Body of pancreas (tissue), 4 donors: ENCODE results near the gene DCP2. TPM values are rescaled to one million over a fixed set of nuclear protein-coding genes. Genes with fewer than 3 reads are reported as not detected.

Source experiments
- ATAC-seq: fragments of 150-250 bp; one replicate; pipeline ENCODE4 v1.9.1; 2016
- DNase-seq, 4 donors: peaks; one replicate each; pipeline ENCODE4 v3.0.0-alpha.2; 2019
- H3K27ac ChIP-seq, 4 donors: fragments of 200-600 bp; sonication (generic); 1 replicate in 3 of 4; 2 replicates in 1 of 4; pipeline versions ENCODE4 v1.5.1 to v1.6.1; 2016 to 2019; ENCODE audit warnings: mild to moderate bottlenecking in 1 of 4, mixed read lengths in 1 of 4, moderate library complexity in 1 of 4
- H3K27me3 ChIP-seq, 2 donors: fragments of 200-600 bp; sonication (generic); one replicate each; pipeline ENCODE4 v1.6.0; 2016; ENCODE audit warnings: mild to moderate bottlenecking in 1 of 2
- H3K36me3 ChIP-seq, 2 donors: fragments of 200-600 bp; sonication (generic); replicated peaks in 1 of 2; 2 replicates each; pipeline ENCODE4 v1.5.1; 2016; ENCODE audit warnings: low read depth in 2 of 2; ENCODE audit not compliant: insufficient read depth in 1 of 2
- H3K4me1 ChIP-seq: fragments of 200-600 bp; sonication (generic); one replicate; pipeline ENCODE4 v1.6.0; 2016
- H3K4me3 ChIP-seq, 2 donors: fragments of 200-600 bp; sonication (generic); 1 replicate in 1 of 2; 2 replicates in 1 of 2; pipeline ENCODE4 v1.5.1; 2016 to 2019
- H3K9me3 ChIP-seq, 3 donors: fragments of 200-600 bp; sonication (generic); 1 replicate in 2 of 3; 2 replicates in 1 of 3; pipeline ENCODE4 v1.5.1; 2016
- POLR2A ChIP-seq, 3 donors: fragments of 450-650 bp; IDR thresholded peaks; one replicate each; pipeline ENCODE4 v1.6.1; 2016; ENCODE audit warnings: antibody characterized with exemption in 3 of 3, mild to moderate bottlenecking in 2 of 3
- WGBS, 2 donors: methylation state at CpG; one replicate each; pipeline ENCODE4 v1.1.5; 2017; 5-methylcytosine and 5-hydroxymethylcytosine counted together
- intact Hi-C: fragments of 100-400 bp; cut with DNase I; formaldehyde crosslinking; loops from one replicate; pipeline ENCODE4 v1.15.1; 2023
- total RNA-seq, 2 donors: library from RNA; depleted of rRNA; stranded (reverse); fragments of >200 nt; gene quantifications; one replicate each; pipeline ENCODE4 v1.1.0, GENCODE V29; 2016
- TF ChIP-seq, protein P1 (sequence below), 7 experiments: fragments of 450-650 bp in 4 of 7; fragments of 200-600 bp in 3 of 7; sonication (generic) in 3 of 7; IDR thresholded peaks; one replicate each; pipeline ENCODE4 v1.5.1; 2016 to 2019; ENCODE audit warnings: antibody characterized with exemption in 7 of 7

DCP2 gene
- total RNA-seq, 2 donors from 2014 or later = 11.2 to 12.5 TPM

DNA sequence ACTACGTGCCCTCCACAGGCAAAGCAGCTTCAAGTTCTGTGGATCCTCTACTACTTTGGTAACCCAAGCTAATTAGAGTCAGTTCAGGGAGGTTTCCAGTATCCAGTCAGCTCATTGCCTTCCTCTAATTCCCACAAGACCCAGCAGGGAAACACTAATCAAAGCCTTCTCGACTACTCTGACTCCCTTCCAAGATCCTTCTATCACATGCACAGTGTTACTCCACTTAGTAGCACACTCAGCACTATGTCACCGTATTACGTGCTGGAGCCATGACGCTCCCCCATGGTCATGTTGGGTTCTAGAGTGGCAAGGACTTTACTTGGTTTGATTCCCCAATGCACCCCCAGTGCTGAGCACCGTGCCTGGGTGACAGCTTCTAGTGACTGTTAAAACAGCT lies 53.0 kb downstream of the DCP2 start:
- H3K4me3 ChIP-seq = no peak overlapping the region
- no peaks in the 10 kb centered on the region for H3K4me1 ChIP-seq
- ATAC-seq (no peak), DNase-seq (no peak)
- H3K27me3 ChIP-seq = no peaks in the 10 kb centered on the region
- WGBS, 2 donors = 84 to 96% methylated on average over 6 of the region's 6 CpGs
- H3K9me3 ChIP-seq = no peaks in the 10 kb centered on the region
- no peak overlapping the region for H3K27ac ChIP-seq
- H3K36me3 ChIP-seq = peaks cover 0 to 1% of the 10 kb centered on the region in 2 donors
- no peak for TF ChIP-seq POLR2A (IDR thresholded peaks at IDR 0.05)
- TF ChIP-seq, protein P1, sequence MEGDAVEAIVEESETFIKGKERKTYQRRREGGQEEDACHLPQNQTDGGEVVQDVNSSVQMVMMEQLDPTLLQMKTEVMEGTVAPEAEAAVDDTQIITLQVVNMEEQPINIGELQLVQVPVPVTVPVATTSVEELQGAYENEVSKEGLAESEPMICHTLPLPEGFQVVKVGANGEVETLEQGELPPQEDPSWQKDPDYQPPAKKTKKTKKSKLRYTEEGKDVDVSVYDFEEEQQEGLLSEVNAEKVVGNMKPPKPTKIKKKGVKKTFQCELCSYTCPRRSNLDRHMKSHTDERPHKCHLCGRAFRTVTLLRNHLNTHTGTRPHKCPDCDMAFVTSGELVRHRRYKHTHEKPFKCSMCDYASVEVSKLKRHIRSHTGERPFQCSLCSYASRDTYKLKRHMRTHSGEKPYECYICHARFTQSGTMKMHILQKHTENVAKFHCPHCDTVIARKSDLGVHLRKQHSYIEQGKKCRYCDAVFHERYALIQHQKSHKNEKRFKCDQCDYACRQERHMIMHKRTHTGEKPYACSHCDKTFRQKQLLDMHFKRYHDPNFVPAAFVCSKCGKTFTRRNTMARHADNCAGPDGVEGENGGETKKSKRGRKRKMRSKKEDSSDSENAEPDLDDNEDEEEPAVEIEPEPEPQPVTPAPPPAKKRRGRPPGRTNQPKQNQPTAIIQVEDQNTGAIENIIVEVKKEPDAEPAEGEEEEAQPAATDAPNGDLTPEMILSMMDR (IDR thresholded peaks at IDR 0.05) = no peak
- intact Hi-C loops = no loop called here

DNA sequence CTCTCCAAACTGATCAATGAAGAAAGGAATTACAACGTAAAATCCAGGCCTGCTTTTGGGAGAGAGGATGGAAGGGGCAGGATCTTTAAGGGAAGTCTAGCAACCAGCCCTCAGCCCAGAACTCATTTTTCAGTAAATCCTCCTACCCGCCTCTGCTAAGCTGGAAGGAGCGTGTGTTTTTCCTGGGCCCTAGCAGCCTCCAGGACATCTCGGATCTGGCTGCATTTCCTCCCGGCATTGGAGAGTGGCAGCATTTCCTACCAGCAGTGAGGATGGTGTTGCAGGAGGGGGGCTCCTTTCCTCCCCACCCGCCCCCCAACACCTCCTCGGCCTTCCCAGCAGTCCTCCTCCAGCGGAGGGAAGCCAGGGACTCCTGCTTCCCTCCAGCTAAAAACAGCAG lies 54.5 kb downstream of the DCP2 start:
- no peak for ATAC-seq
- H3K27ac ChIP-seq = no peak overlapping the region
- H3K36me3 ChIP-seq = peaks cover 0 to 1% of the 10 kb centered on the region in 2 donors
- H3K27me3 ChIP-seq = no peaks in the 10 kb centered on the region
- intact Hi-C loops = no loop called here
- H3K9me3 ChIP-seq = no peaks in the 10 kb centered on the region
- H3K4me3 ChIP-seq = no peak overlapping the region
- WGBS, 2 donors = 72 to 73% methylated on average over 8 of the region's 8 CpGs
- H3K4me1 ChIP-seq = no peaks in the 10 kb centered on the region
- no peak for TF ChIP-seq POLR2A (IDR thresholded peaks at IDR 0.05)
- TF ChIP-seq, protein P1 (IDR thresholded peaks at IDR 0.05) = no peak
- DNase-seq = no peak

DNA sequence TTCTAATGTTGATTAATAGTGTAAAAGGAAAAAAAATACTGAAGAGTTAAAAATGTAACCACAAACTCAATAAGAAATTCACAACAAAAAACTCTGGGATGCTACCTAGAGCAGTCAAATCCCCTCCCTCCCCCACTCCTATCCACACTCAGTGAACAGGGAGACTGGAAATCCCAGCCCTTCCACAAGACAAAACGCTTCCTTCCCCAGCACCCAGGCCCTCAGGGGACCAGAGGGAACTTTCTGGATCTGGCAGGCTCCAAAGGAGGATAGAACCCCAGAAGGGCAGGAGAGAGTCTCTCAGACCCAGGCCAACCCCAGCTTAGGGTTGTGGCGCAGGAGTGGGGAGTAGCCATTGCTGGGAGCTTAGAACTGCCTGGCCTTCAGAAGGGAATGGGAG lies 55.0 kb downstream of the DCP2 start:
- no peaks in the 10 kb centered on the region for H3K27me3 ChIP-seq
- peaks cover 0 to 1% of the 10 kb centered on the region in 2 donors for H3K36me3 ChIP-seq
- TF ChIP-seq, protein P1 (IDR thresholded peaks at IDR 0.05) = no peak
- TF ChIP-seq POLR2A (IDR thresholded peaks at IDR 0.05) = no peak
- intact Hi-C loops = no loop called here
- H3K27ac ChIP-seq = no peak overlapping the region
- ATAC-seq (no peak), DNase-seq (no peak)
- no peaks in the 10 kb centered on the region for H3K4me1 ChIP-seq
- H3K4me3 ChIP-seq = no peak overlapping the region
- 83 to 95% methylated on average over 2 of the region's 2 CpGs for WGBS, 2 donors
- no peaks in the 10 kb centered on the region for H3K9me3 ChIP-seq

DNA sequence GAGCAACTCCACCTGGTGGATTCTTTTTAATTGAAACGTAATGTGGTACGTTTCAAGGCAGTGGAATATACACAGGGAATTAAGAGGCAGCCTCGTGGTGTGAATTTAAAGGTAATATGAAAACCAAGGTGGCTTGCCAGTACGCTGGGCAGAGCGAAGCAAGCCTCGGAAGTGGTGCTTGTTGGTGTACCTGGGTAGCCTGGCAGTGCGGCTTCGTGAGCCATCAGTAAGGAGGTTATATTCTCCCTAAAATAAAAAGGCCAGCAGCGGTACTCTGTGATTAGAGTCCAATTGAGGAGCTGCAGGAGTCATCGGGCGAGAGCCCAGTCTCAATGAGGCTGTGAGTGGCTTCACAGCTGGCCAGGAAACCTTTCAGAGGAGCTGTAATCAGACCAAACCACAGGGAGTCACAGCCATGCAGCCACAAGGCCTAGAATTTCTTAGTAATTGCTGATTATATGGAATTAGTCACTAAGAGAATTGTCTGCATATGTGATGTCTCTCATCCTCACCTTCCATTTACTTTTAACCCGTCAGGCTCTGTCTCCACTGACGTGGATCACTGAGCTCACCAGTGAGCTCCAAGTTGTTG lies 57.7 kb downstream of the DCP2 start:
- no peak for DNase-seq
- Histone ChIP-seq H3K36me3 (no peaks in the 10 kb centered on the region), H3K27me3 (no peaks in the 10 kb centered on the region), H3K4me3 (no peak overlapping the region), H3K9me3 (no peaks in the 10 kb centered on the region), H3K27ac (no peak overlapping the region), H3K4me1 (no peaks in the 10 kb centered on the region)
- intact Hi-C loops = no loop called here
- 88 to 91% methylated on average over 13 of the region's 13 CpGs for WGBS, 2 donors
- no peak for ATAC-seq
- TF ChIP-seq, protein P1 (IDR thresholded peaks at IDR 0.05) = no peak
- TF ChIP-seq POLR2A (IDR thresholded peaks at IDR 0.05) = no peak

DNA sequence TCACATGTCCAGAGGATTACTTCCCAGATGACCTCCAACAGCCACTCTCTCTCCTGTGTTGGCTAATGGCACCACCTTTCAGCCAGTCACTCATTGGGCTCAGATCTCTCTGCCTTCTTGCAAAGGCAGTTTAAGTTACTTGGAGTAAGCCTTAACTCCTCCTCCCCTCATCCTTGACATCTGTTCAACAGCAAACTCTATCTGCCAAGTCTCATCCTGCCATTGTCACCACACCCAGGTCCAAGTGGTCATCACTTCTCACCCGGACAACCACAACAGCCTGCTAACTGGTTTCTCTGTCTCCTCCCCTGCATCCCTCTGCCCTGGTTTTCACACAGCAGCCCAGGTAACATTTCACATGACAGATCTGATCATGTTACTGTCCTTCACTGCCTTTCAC lies 58.5 kb downstream of the DCP2 start:
- DNase-seq = no peak
- Histone ChIP-seq H3K4me3 (no peak overlapping the region), H3K9me3 (no peaks in the 10 kb centered on the region), H3K27ac (no peak overlapping the region), H3K27me3 (no peaks in the 10 kb centered on the region), H3K36me3 (no peaks in the 10 kb centered on the region), H3K4me1 (no peaks in the 10 kb centered on the region)
- intact Hi-C loops = no loop called here
- TF ChIP-seq, protein P1 (IDR thresholded peaks at IDR 0.05) = no peak
- no peak for TF ChIP-seq POLR2A (IDR thresholded peaks at IDR 0.05)
- WGBS, 2 donors = 87 to 94% methylated on average over 1 of the region's 1 CpG
- no peak for ATAC-seq
